Astrocyte of the cerebellum (primary cell): ENCODE measurements around the gene SEMA3F.
"Not testable (repeated sequence)": the region's sequence is repeated elsewhere in the genome, so short reads cannot be mapped to it uniquely, and the experiment has no call there.

ENCODE experiments used
- DNase-seq: peaks from one replicate; pipeline ENCODE4 v3.0.0-alpha.2; 2011; ENCODE audit warnings: low read depth
- H3K4me3 ChIP-seq: 2 replicates; pipeline ENCODE4 v1.5.1; 2011; ENCODE audit warnings: mild to moderate bottlenecking, low read depth, low read length, moderate library complexity
- in situ Hi-C: cut with HindIII; loops from 2 replicates; pipeline ENCODE4 v1.10.0; 2017; ENCODE audit warnings: low sequenced_read_pairs
- TF ChIP-seq, protein P1 (sequence below): IDR thresholded peaks from 2 replicates; pipeline ENCODE4 v1.5.1; 2012; ENCODE audit warnings: low read length, low read depth, moderate library complexity, mild to moderate bottlenecking; ENCODE audit errors: missing control alignments

Gene SEMA3F

DNA sequence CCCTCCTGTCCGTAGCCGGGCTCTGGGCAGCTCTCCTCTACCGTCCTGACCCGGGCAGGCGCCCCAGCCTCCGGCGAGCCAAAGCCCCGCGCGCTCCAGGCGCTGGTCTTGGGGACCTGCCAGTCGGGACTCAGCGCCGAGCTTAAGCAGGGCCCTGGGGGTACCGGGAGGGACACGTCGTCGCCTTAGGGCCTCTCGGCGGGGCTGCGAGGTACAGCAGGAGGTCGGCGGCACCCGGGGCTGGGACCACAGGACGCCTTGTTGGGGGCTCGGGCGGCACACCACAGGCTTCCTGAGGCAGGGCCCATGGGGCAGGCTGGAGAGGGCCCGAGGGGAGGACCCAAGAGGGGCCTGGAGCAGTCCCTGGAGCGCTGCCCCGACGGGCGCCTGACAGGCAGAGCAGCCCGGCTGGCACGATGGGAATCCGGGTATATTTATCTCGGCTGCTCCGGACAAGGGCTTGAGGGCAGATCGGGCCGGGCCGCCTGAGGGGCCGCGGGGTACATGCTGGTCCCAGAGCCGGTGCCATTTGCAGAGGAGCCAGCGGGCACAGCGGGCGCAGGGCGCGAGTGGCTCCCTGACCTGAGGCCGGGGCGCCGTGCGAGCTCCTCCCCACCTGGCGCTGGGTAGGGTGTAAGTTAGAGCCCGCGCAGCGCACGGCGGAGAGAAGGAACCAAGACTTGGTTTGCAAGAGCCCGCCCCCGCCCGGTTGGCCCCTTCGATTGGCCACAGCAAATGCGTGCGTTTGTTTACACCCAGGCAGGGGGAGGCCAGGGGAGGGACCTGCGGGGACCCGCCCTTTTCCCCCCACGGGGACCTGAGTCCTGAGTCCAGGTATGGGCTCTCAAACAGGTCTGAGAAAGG lies 50.5 kb downstream of the SEMA3F start:
- in situ Hi-C loops: no loop called here
- TF ChIP-seq, protein P1, sequence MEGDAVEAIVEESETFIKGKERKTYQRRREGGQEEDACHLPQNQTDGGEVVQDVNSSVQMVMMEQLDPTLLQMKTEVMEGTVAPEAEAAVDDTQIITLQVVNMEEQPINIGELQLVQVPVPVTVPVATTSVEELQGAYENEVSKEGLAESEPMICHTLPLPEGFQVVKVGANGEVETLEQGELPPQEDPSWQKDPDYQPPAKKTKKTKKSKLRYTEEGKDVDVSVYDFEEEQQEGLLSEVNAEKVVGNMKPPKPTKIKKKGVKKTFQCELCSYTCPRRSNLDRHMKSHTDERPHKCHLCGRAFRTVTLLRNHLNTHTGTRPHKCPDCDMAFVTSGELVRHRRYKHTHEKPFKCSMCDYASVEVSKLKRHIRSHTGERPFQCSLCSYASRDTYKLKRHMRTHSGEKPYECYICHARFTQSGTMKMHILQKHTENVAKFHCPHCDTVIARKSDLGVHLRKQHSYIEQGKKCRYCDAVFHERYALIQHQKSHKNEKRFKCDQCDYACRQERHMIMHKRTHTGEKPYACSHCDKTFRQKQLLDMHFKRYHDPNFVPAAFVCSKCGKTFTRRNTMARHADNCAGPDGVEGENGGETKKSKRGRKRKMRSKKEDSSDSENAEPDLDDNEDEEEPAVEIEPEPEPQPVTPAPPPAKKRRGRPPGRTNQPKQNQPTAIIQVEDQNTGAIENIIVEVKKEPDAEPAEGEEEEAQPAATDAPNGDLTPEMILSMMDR: no peak
- peak overlapping the region; percentile 34 for H3K4me3 ChIP-seq
- no peak for DNase-seq

DNA sequence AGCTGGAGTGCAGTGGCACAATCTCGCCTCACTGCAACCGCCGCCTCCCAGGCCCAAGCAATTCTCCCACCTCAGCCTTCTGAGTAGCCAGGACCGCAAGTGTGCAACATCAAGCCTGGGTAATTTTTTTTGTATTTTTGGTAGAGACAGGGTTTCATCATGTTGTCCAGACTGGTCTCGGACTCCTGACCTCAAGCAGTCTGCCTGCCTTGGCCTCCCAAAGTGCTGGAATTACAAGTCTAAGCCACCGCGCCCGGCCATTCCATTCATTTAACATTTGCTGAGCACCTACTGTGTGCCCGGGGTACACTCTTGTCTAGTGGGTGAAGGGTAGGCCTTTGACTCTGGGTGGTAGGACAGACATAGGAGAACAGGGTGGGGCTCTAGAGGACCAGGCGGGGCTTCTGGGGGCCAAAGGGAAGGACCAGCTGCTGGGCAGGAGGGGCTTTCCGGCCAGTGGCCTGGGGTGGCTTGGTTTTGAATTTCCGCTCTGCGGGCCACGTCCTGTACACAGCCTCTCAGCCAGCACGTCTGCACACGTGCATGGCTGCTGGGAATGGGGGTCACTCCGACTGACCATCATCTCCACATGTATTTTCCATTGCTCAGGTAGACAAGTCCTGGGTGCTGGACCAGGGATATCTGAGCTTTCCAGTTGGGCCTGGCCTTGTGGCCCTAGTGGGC lies 52.4 kb downstream of the SEMA3F start:
- TF ChIP-seq, protein P1: no peak
- in situ Hi-C loops: no loop called here
- DNase-seq: no peak
- H3K4me3 ChIP-seq: no peak overlapping the region

DNA sequence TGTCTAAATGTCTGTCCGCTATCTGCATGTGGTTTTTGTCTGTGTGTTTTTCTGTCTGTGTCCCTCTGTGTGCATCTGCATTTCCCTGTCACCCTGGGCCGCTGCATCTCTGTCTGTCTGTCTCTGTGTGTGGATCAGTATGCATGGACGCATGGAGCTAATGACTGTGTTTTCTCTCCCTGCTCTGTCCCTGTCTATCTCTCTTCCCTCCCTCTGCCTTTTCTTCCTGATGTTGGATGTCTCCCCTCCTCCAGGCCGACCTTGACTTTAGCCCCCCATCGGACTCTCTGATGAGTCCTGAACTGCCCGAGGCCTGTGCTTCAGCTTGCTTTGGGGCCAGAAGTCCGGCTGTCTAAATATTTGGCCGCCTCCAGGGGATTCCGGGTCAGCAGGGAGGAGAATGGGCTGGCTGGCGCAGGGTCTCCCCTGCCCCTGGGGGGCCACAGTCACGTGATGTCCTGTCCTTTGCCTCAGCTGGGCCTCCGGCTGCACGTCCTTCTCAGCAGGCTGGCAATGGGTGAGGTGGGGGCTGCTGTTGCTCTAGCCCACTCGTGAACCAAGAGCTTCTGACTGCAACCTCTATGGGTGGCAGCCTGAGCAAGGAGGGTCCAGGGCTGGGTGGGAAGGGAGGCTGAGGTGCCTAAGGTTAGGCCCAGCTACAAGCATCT lies 53.7 kb downstream of the SEMA3F start:
- no peak for DNase-seq
- H3K4me3 ChIP-seq: no peak overlapping the region
- in situ Hi-C loops: no loop called here
- TF ChIP-seq, protein P1: no peak

DNA sequence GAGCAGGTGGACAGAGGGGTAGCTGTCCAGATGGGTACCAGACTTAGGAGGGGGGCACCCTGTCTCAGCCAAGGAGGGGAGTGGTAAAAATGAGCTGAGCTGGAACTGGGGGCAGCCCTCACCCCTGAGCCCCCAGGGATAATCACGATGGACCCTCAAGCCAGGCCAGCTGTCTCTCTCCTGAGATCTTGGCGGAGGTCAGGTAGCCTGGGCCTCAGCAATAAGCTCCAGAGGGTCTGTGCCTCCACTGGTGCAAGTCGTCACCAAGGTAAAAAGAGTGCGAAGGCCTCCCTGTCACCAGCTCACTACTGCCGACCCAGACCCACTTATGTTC lies 55.0 kb downstream of the SEMA3F start:
- no peak for DNase-seq
- H3K4me3 ChIP-seq: no peak overlapping the region
- TF ChIP-seq, protein P1: no peak
- in situ Hi-C loops: no loop called here

DNA sequence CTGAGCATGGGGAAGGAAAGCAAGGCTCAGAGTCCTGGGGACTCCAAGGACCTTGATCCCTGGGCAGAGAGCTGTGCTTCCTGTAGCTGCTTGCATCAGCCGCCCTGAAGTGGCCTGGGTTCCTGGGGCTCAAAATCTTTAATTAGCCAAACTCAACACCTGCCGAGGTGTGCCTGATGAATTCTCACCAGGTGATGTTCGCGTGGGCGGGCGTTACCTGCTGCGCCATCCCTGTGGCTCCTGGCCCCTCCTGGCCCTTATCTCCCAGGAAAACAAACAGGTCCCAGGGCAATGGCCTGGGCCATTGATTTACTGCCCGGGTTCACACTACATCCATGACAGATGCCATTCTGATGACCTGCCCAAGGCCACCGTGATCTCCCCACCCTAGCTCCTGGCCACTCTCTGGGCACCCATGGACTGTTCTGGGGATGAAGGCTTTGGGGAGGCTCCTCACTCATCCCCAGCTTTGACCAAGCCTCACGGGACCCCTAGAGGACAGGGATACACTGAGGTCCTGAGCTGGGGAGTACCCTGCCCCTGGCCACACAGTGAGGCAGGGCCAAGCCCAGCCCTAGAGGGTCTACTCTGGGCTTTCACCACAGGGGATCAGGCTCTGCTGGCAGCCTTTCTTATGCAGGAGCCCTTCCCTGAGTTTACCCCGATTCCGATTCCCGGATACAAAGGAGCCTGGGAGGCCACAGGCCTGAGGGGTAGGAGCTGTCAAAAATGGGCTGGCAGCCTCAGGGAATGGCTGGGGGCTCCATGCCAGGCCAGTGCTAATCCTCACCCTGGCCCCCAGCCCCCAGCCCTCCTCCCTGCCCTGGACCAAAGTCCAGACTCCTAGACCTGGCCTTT lies 55.6 kb downstream of the SEMA3F start:
- in situ Hi-C loops: no loop called here
- TF ChIP-seq, protein P1: no peak
- DNase-seq: no peak
- no peak overlapping the region for H3K4me3 ChIP-seq

DNA sequence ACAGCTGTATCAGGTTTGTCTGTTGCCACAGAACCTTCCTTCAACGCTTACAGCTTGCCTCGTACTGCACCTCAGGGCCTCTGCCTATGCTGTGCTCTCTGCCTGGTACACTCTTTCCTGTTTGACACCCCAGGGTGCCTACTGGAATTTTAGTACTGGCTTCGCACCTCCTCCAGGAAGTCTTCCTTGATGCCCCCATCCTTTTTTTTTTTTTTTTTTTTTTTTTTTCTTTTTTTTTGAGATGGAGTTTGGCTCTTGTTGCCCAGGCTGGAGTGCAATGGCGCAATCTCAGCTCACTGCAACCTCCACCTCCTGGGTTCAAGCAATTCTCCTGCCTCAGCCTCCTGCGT lies 56.2 kb downstream of the SEMA3F start:
- H3K4me3 ChIP-seq, DNase-seq, in situ Hi-C loops: not testable (repeated sequence)
